ENCODE data around the gene SIGMAR1.

SIGMAR1 gene

GRCh38 chr9:34656992-34657391 lies 19.4 kb upstream of the SIGMAR1 start:
- Histone ChIP-seq H3K4me3 (ENCODE audit: low read depth in 1 of 5, low read length in 5 of 5) (no peak overlapping the region), H3K9me3 (ENCODE audit: control insufficient read depth in 5 of 5, low read length in 5 of 5) (no peaks in the 10 kb centered on the region), H3K27me3 (ENCODE audit: control insufficient read depth in 5 of 5, insufficient read depth in 4 of 5, low read length in 5 of 5) (no peaks in the 10 kb centered on the region), H3K4me1 (ENCODE audit: control insufficient read depth in 5 of 5, insufficient read depth in 5 of 5, low read length in 5 of 5) (peaks cover 14 to 37% (median 31%) of the 10 kb centered on the region in 5 donors), H3K9ac (ENCODE audit: low read length in 5 of 5) (no peak overlapping the region), H3K27ac (ENCODE audit: low read depth, low read length) (no peak overlapping the region), H3K36me3 (ENCODE audit: control insufficient read depth in 5 of 5, insufficient read depth in 5 of 5, low read length in 5 of 5) (peaks cover 0 to 33% (median 20%) of the 10 kb centered on the region in 5 donors)

DNA sequence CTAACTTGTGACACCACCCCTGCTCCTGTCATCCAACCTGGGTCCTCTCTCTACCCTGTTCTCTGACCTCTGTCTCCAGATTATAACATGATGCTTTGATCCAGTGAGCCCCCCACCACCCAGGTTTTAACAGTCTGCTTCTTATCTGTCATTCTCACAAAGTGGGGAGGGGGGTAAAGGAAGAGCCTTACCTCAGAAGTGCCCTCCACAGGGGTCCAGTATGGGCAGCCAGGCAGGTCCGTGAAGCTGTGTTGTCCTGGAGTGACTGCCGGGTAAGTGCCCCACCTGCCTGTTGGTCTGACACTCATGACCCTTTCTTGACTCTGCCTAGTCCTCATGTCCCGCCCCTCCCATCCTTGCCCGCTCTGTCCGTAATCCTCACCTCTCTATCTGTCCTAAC lies 17.8 kb upstream of the SIGMAR1 start:
- peaks cover 0 to 18% (median 9%) of the 10 kb centered on the region in 5 donors for H3K36me3 ChIP-seq (ENCODE audit: control insufficient read depth in 5 of 5, insufficient read depth in 5 of 5, low read length in 5 of 5)
- peaks cover 19 to 49% (median 44%) of the 10 kb centered on the region in 5 donors for H3K4me1 ChIP-seq (ENCODE audit: control insufficient read depth in 5 of 5, insufficient read depth in 5 of 5, low read length in 5 of 5)
- no peaks in the 10 kb centered on the region for H3K9me3 ChIP-seq (ENCODE audit: control insufficient read depth in 5 of 5, low read length in 5 of 5)
- H3K4me3 ChIP-seq (ENCODE audit: low read depth in 1 of 5, low read length in 5 of 5) = no peak overlapping the region
- no peak overlapping the region for H3K9ac ChIP-seq (ENCODE audit: low read length in 5 of 5)
- H3K27me3 ChIP-seq (ENCODE audit: control insufficient read depth in 5 of 5, insufficient read depth in 4 of 5, low read length in 5 of 5) = no peaks in the 10 kb centered on the region
- no peak overlapping the region for H3K27ac ChIP-seq (ENCODE audit: low read depth, low read length)

DNA sequence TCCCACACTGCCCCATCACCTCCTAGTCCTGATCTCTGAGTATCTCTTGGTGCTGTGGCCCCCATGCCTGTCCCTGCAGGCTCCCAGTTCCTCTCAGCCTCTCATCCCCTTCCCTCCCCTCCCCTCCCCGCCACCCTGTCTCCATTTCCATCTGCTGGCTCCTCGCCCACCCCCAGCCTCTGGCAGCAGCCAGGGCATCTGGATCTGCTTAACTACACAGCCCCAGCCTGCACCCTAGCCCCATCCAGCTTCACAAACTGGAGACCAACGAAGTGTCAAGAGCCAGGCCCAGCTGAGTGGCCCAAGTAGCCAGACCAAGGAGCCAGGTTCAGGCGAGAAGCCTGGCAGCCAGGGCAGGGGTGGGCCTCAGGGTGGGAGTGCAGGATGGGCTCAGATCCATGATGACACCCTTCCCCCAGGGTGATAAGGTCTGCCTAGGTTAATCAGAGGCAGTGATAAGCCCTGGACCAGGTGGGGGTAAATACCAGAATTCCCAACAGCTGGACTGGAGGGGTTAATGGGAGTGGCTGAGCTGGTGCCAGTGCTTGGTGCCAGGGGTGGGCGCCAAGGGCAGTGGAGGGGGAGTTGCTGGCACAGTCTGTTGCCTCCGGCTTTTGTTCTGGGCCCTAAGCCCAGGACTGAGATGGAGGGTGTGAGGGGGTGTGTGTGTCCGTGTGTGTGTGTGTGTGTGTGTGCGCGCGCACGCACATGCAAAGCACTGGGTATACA lies 16.9 kb upstream of the SIGMAR1 start:
- Histone ChIP-seq H3K27me3 (ENCODE audit: control insufficient read depth in 5 of 5, insufficient read depth in 4 of 5, low read length in 5 of 5) (no peaks in the 10 kb centered on the region), H3K9me3 (ENCODE audit: control insufficient read depth in 5 of 5, low read length in 5 of 5) (no peaks in the 10 kb centered on the region), H3K4me3 (ENCODE audit: low read depth in 1 of 5, low read length in 5 of 5) (no peak overlapping the region), H3K9ac (ENCODE audit: low read length in 5 of 5) (peak overlapping the region in 1 of 5 donors; percentile 22), H3K36me3 (ENCODE audit: control insufficient read depth in 5 of 5, insufficient read depth in 5 of 5, low read length in 5 of 5) (peaks cover 0 to 18% (median 9%) of the 10 kb centered on the region in 5 donors), H3K27ac (ENCODE audit: low read depth, low read length) (peak overlapping the region; percentile 93), H3K4me1 (ENCODE audit: control insufficient read depth in 5 of 5, insufficient read depth in 5 of 5, low read length in 5 of 5) (peaks cover 19 to 49% (median 44%) of the 10 kb centered on the region in 5 donors)

GRCh38 chr9:34653151-34654072 lies 15.8 kb upstream of the SIGMAR1 start:
- Histone ChIP-seq H3K27me3 (ENCODE audit: control insufficient read depth in 5 of 5, insufficient read depth in 4 of 5, low read length in 5 of 5) (no peaks in the 10 kb centered on the region), H3K9me3 (ENCODE audit: control insufficient read depth in 5 of 5, low read length in 5 of 5) (no peaks in the 10 kb centered on the region), H3K4me1 (ENCODE audit: control insufficient read depth in 5 of 5, insufficient read depth in 5 of 5, low read length in 5 of 5) (peaks cover 19 to 49% (median 44%) of the 10 kb centered on the region in 5 donors), H3K27ac (ENCODE audit: low read depth, low read length) (peak overlapping the region; percentile 93), H3K4me3 (ENCODE audit: low read depth in 1 of 5, low read length in 5 of 5) (peak overlapping the region in 3 of 5 donors; percentile 22 to 74 (median 71)), H3K9ac (ENCODE audit: low read length in 5 of 5) (peak overlapping the region in 3 of 5 donors; percentile 6 to 82 (median 17)), H3K36me3 (ENCODE audit: control insufficient read depth in 5 of 5, insufficient read depth in 5 of 5, low read length in 5 of 5) (peaks cover 0 to 28% (median 18%) of the 10 kb centered on the region in 5 donors)

DNA sequence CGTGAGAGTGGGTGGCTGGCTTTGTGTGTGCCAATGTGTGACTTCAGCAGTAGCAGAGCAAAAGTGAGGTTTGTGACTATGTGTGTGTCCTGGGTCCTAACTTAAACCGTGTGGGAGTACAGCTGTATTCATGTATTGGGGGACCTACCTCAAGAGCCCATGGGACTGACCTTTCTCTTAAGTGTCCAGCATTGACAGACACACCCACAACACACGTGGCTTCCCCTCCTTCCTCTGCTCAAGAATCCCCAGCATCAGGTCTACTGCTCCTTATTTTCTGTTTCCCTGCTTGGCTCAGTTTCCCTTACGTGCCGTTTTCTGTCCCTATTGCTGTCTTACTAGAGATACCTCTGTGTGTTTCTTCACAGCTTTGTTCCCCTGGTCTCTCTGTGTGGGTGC lies 15.0 kb upstream of the SIGMAR1 start:
- H3K27me3 ChIP-seq (ENCODE audit: control insufficient read depth in 5 of 5, insufficient read depth in 4 of 5, low read length in 5 of 5) = no peaks in the 10 kb centered on the region
- H3K9me3 ChIP-seq (ENCODE audit: control insufficient read depth in 5 of 5, low read length in 5 of 5) = no peaks in the 10 kb centered on the region
- peak overlapping the region; percentile 61 to 83 (median 71) for H3K4me3 ChIP-seq (ENCODE audit: low read depth in 1 of 5, low read length in 5 of 5)
- peaks cover 0 to 31% (median 23%) of the 10 kb centered on the region in 5 donors for H3K36me3 ChIP-seq (ENCODE audit: control insufficient read depth in 5 of 5, insufficient read depth in 5 of 5, low read length in 5 of 5)
- peak overlapping the region; percentile 93 for H3K27ac ChIP-seq (ENCODE audit: low read depth, low read length)
- H3K9ac ChIP-seq (ENCODE audit: low read length in 5 of 5) = peak overlapping the region; percentile 17 to 82 (median 74)
- H3K4me1 ChIP-seq (ENCODE audit: control insufficient read depth in 5 of 5, insufficient read depth in 5 of 5, low read length in 5 of 5) = peaks cover 19 to 56% (median 52%) of the 10 kb centered on the region in 5 donors

DNA sequence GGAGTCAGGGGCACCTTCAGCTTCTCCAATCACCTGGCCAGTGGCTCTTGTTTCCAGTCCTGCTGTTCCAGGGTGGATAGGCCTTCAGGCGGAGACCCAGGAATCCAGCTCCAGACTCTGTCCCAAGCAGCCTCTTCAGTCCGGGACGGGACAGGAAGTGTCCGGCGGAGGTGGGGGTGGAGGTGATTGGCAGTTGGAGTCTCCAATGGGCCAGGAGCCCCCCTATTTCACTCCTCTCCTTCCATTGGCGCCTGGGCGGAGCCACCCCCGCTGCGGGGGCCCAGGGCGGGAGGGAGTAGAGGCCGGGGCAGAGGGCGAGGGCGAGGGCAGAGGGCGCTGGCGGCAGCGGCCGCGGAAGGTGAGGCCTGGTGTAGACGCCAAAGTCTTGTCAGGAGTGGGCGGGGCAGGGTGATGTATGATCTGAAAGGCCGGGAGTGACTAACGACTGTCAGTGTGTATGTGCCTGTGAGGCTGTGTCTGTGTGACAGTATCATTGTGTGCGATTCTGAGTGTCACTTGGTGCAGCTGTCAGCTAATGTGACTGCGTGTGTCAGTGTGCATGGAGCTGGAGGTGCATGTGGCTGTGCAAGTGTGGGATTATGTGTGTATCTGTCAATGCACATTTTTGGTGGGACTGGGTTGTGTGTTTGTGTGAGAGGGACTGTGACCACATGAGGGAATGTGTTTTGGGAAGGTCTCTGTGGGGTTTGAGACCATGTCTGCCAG lies 14.5 kb upstream of the SIGMAR1 start, which contains the start of gene IL11RA:
Gene IL11RA (plus strand): TSS at position 310 of the 726 bp plus-strand sequence. CDS start 3,033 bp downstream, outside the sequence.
- H3K9me3 ChIP-seq (ENCODE audit: control insufficient read depth in 5 of 5, low read length in 5 of 5) = no peaks in the 10 kb centered on the region

DNA sequence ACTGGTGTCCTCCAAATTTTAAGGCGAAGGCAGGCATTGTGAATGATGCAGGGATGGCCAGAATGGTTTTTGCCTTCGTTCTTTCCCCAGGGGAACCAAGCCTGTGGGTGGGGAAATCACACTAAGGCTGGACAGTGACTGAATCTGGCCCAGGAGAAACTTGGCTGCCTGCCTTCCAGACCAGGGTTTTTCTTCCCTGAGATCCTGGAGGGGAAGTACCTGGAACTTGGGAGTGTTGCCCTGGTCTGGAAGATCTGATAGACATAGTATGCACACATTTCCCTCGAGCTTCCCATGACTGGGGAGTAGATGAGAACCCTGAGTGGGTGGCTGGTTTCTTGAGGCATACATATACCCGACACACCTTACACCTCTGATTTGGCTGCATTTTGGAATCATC lies 13.7 kb upstream of the SIGMAR1 start:
- Histone ChIP-seq H3K9ac (ENCODE audit: low read length in 5 of 5) (peak overlapping the region; percentile 17 to 82 (median 56)), H3K4me3 (ENCODE audit: low read depth in 1 of 5, low read length in 5 of 5) (peak overlapping the region; percentile 61 to 83 (median 71)), H3K4me1 (ENCODE audit: control insufficient read depth in 5 of 5, insufficient read depth in 5 of 5, low read length in 5 of 5) (peaks cover 24 to 67% (median 65%) of the 10 kb centered on the region in 5 donors)

More for the DNA sequence above, 14.5 kb upstream of the SIGMAR1 start, which contains the start of gene IL11RA:
- H3K36me3 ChIP-seq (ENCODE audit: control insufficient read depth in 5 of 5, insufficient read depth in 5 of 5, low read length in 5 of 5) = peaks cover 0 to 26% (median 22%) of the 10 kb centered on the region in 5 donors
- peak within 1 kb of the TSS; percentile 93 for H3K27ac ChIP-seq (ENCODE audit: low read depth, low read length)
- no peaks in the 10 kb centered on the region for H3K27me3 ChIP-seq (ENCODE audit: control insufficient read depth in 5 of 5, insufficient read depth in 4 of 5, low read length in 5 of 5)
- peak within 1 kb of the TSS; percentile 17 to 82 (median 74) for H3K9ac ChIP-seq (ENCODE audit: low read length in 5 of 5)
- peak within 1 kb of the TSS; percentile 61 to 83 (median 71) for H3K4me3 ChIP-seq (ENCODE audit: low read depth in 1 of 5, low read length in 5 of 5)
- peaks cover 24 to 61% (median 58%) of the 10 kb centered on the region in 5 donors for H3K4me1 ChIP-seq (ENCODE audit: control insufficient read depth in 5 of 5, insufficient read depth in 5 of 5, low read length in 5 of 5)

DNA sequence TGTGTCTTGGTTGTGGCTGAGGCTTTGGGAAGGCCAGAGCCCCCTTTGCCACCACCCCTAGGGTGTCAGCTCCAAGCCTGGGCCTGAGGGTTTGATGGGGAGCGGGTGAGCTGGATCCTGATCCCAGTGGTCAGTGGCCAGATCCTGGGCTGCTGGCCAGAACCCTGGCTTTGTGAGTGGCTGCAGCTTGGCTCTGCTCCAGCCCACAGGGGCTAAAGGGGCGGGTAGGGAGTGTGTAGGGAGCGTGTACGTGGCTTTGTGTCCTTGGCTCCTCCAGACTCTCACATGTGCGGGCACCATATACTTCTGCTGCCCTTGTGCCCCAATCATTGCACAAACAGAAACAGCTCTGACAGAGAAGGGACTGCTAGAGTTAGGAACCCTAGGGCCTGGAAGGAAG lies 13.2 kb upstream of the SIGMAR1 start:
- Histone ChIP-seq H3K9me3 (ENCODE audit: control insufficient read depth in 5 of 5, low read length in 5 of 5) (no peaks in the 10 kb centered on the region), H3K4me3 (ENCODE audit: low read depth in 1 of 5, low read length in 5 of 5) (peak overlapping the region in 1 of 5 donors; percentile 0), H3K9ac (ENCODE audit: low read length in 5 of 5) (peak overlapping the region in 2 of 5 donors; percentile 8 to 17), H3K36me3 (ENCODE audit: control insufficient read depth in 5 of 5, insufficient read depth in 5 of 5, low read length in 5 of 5) (peaks cover 0 to 24% (median 22%) of the 10 kb centered on the region in 5 donors), H3K27me3 (ENCODE audit: control insufficient read depth in 5 of 5, insufficient read depth in 4 of 5, low read length in 5 of 5) (no peaks in the 10 kb centered on the region), H3K4me1 (ENCODE audit: control insufficient read depth in 5 of 5, insufficient read depth in 5 of 5, low read length in 5 of 5) (peaks cover 27 to 72% (median 70%) of the 10 kb centered on the region in 5 donors), H3K27ac (ENCODE audit: low read depth, low read length) (peak overlapping the region; percentile 93)

More for the DNA sequence above, 13.7 kb upstream of the SIGMAR1 start:
- Histone ChIP-seq H3K27ac (ENCODE audit: low read depth, low read length) (peak overlapping the region; percentile 93), H3K27me3 (ENCODE audit: control insufficient read depth in 5 of 5, insufficient read depth in 4 of 5, low read length in 5 of 5) (no peaks in the 10 kb centered on the region), H3K36me3 (ENCODE audit: control insufficient read depth in 5 of 5, insufficient read depth in 5 of 5, low read length in 5 of 5) (peaks cover 0 to 24% (median 22%) of the 10 kb centered on the region in 5 donors), H3K9me3 (ENCODE audit: control insufficient read depth in 5 of 5, low read length in 5 of 5) (no peaks in the 10 kb centered on the region)

- H3K4me3 ChIP-seq (ENCODE audit: low read depth in 1 of 5, low read length in 5 of 5) = no peak overlapping the region
- H3K36me3 ChIP-seq (ENCODE audit: control insufficient read depth in 5 of 5, insufficient read depth in 5 of 5, low read length in 5 of 5) = peaks cover 0 to 24% (median 22%) of the 10 kb centered on the region in 5 donors
- no peak overlapping the region for H3K27ac ChIP-seq (ENCODE audit: low read depth, low read length)
- no peaks in the 10 kb centered on the region for H3K27me3 ChIP-seq (ENCODE audit: control insufficient read depth in 5 of 5, insufficient read depth in 4 of 5, low read length in 5 of 5)
- H3K9ac ChIP-seq (ENCODE audit: low read length in 5 of 5) = no peak overlapping the region
- H3K4me1 ChIP-seq (ENCODE audit: control insufficient read depth in 5 of 5, insufficient read depth in 5 of 5, low read length in 5 of 5) = peaks cover 23 to 60% (median 52%) of the 10 kb centered on the region in 5 donors
- H3K9me3 ChIP-seq (ENCODE audit: control insufficient read depth in 5 of 5, low read length in 5 of 5) = no peaks in the 10 kb centered on the region
These were observed 11.1 kb upstream of the SIGMAR1 start for GRCh38 chr9:34648673-34649072.
